Adipocyte (in vitro differentiated cells): ENCODE data around the gene ST6GALNAC6.

ENCODE experiments used
- DNase-seq: peaks from one replicate; pipeline ENCODE4 v3.0.0-alpha.2; 2015; ENCODE audit warnings: low read depth
- H3K27me3 ChIP-seq: replicated peaks from 2 replicates; pipeline ENCODE4 v1.7.0; 2013; ENCODE audit warnings: mild to moderate bottlenecking, low read length, moderate library complexity; ENCODE audit not compliant: control insufficient read depth, insufficient read depth
- H3K36me3 ChIP-seq: 2 replicates; pipeline ENCODE4 v1.7.0; 2013; ENCODE audit warnings: low read length, mild to moderate bottlenecking, moderate library complexity; ENCODE audit not compliant: control insufficient read depth, insufficient read depth, severe bottlenecking
- H3K4me1 ChIP-seq: 2 replicates; pipeline ENCODE4 v1.7.0; 2013; ENCODE audit warnings: mild to moderate bottlenecking, low read length, moderate library complexity; ENCODE audit not compliant: control insufficient read depth, insufficient read depth
- H3K4me3 ChIP-seq: 2 replicates; pipeline ENCODE4 v1.7.0; 2013; ENCODE audit warnings: mild to moderate bottlenecking, low read length, moderate library complexity
- H3K9ac ChIP-seq: 2 replicates; pipeline ENCODE4 v1.7.0; 2013; ENCODE audit warnings: mild to moderate bottlenecking, low read length, moderate library complexity
- H3K9me3 ChIP-seq: 2 replicates; pipeline ENCODE4 v1.7.0; 2013; ENCODE audit warnings: mild to moderate bottlenecking, low read length, moderate library complexity; ENCODE audit not compliant: control insufficient read depth

ST6GALNAC6 gene

GRCh38 chr9:127856094-127856728 is 43.2 kb downstream of the ST6GALNAC6 start:
- Histone ChIP-seq H3K4me1 (peaks cover 43% of the 10 kb centered on the region), H3K9me3 (no peaks in the 10 kb centered on the region), H3K27me3 (no peaks in the 10 kb centered on the region), H3K36me3 (peaks cover 10% of the 10 kb centered on the region), H3K4me3 (no peak overlapping the region), H3K9ac (no peak overlapping the region)
- DNase-seq = no peak

DNA sequence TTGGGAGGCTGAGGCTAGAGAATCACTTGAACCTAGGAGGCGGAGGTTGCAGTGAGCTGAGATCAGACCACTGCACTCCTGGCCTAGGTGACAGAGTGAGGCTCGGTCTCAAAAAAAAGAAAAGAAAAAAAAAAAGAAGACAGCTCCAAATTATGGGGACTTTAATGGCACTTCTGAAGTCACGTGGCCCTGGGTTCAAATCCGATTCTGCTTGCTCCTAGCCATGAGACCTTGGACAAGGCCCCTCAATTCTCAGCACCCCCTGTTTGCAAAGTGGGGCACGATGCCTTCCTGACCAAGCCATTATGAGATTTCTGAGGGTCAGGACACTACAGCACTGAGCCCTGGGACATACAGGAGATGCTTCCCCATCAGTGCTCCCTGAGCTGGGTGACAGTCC is 43.9 kb downstream of the ST6GALNAC6 start:
- Histone ChIP-seq H3K4me1 (peaks cover 50% of the 10 kb centered on the region), H3K4me3 (no peak overlapping the region), H3K36me3 (peaks cover 16% of the 10 kb centered on the region), H3K27me3 (no peaks in the 10 kb centered on the region), H3K9ac (no peak overlapping the region), H3K9me3 (no peaks in the 10 kb centered on the region)
- DNase-seq = no peak

DNA sequence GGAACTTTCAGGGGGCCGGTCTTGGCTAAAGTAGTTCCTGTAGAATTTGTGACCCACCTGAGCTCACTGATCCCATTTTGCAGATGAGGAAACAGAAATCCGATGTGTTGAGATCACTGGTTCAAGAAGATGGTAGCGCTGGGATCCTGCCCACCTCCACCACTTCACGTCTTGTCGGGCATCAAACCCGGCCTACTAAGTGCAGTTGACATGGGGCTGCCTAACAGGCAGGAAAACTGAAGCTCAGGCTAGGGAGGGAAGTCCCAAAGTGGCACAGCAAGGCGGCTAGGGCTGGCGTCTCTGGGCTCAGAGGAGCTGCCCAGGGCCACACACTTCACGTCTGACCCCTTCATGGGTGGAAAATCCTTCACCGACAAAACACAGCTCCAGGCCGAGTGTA is 44.4 kb downstream of the ST6GALNAC6 start:
- Histone ChIP-seq H3K4me1 (peaks cover 56% of the 10 kb centered on the region), H3K36me3 (peaks cover 22% of the 10 kb centered on the region), H3K9ac (peak overlapping the region; percentile 64), H3K4me3 (peak overlapping the region; percentile 24), H3K9me3 (no peaks in the 10 kb centered on the region), H3K27me3 (no peaks in the 10 kb centered on the region)
- DNase-seq = no peak

DNA sequence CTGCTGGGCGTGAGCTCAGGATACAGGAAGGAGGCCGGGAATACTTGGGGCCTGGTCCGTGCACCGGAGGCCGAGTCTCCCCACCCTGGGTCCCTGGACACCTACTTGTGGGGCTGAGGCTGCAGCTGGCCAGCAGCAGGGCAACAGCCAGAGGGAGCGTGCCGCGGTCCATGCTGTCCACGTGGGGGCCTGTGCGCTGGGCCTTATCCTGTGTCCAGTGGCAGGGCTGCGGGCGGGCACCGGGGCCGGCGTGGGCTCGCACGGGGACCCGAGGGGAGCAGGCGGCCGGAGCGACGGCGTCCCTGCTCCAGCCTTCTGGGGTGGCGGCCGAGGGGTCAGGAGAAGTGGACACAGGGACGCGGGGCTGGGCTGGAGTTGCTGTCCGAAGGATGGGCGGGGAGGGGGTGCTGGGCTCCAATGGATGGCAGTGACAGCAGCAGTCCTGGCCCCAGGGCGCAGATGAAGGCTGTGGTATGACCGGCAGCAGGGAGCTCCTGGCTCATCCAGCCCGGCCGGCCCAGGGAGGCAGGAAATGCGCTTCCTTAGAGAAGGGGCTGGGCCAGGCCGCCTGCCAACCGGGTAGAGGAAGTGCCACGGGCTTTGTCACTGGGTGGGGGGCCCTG is 45.1 kb downstream of the ST6GALNAC6 start, which contains the start of gene ENG:
ENG (minus strand) TSS at position 475 of the 623 bp plus-strand sequence; CDS start at position 172, 303 bp downstream.
- DNase-seq = peak; percentile 81
- H3K4me3 ChIP-seq = peak within 1 kb of the TSS; percentile 96

DNA sequence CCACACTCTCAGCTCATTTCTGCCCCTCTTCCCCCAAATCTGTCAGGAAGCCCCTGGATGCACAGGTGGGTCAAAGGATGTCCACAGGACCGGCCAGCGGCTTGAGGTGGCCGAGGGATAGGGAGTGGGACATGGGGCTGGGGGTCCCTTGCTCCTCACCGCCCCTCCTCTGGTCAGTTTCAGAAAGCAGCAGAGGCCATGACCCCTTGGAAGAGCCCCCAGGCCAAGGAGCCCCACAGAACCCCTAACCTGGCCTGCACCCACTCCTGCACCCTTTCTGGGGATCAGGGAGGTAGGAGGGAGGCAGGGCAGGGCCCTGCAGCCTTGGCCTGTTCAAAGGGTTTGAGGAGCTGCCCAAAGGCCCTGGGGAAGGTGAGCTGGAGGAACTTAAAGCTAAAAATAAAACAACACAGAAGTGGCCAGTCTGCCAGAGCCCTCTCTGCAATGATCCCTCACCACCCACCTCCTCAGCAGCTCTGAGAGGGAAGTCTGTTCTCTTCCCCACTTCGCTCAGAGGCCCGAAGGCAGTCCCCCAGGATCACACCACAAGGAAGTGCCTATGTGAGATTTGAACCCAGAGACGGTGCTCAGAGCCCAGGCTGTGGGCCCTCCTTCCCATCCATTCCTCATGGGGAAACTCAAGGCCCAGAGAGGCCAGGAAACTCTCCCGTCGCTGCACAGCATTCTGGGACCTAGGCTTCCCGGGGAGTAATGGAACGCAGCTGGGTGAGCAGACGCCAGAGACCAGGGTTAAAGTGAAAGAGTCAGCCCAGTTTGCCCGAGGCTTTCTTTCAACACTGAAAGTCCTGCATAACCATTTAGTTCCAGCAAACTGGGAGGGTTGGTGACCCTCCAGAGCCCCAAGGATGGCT is 45.9 kb downstream of the ST6GALNAC6 start:
- H3K4me3 ChIP-seq = peak overlapping the region; percentile 96
- H3K36me3 ChIP-seq = peaks cover 36% of the 10 kb centered on the region
- no peaks in the 10 kb centered on the region for H3K27me3 ChIP-seq
- peak; percentile 75 for DNase-seq
- peaks cover 10% of the 10 kb centered on the region for H3K9me3 ChIP-seq
- peaks cover 54% of the 10 kb centered on the region for H3K4me1 ChIP-seq
- H3K9ac ChIP-seq = peak overlapping the region; percentile 99

More for the DNA sequence above, 45.1 kb downstream of the ST6GALNAC6 start, which contains the start of gene ENG:
- H3K27me3 ChIP-seq = no peaks in the 10 kb centered on the region
- peaks cover 60% of the 10 kb centered on the region for H3K4me1 ChIP-seq
- H3K9me3 ChIP-seq = peaks cover 3% of the 10 kb centered on the region
- H3K36me3 ChIP-seq = peaks cover 28% of the 10 kb centered on the region
- peak within 1 kb of the TSS; percentile 99 for H3K9ac ChIP-seq

- no peak for DNase-seq
- Histone ChIP-seq H3K9me3 (peaks cover 12% of the 10 kb centered on the region), H3K4me3 (peak overlapping the region; percentile 96), H3K9ac (peak overlapping the region; percentile 99), H3K4me1 (peaks cover 52% of the 10 kb centered on the region), H3K27me3 (no peaks in the 10 kb centered on the region), H3K36me3 (peaks cover 43% of the 10 kb centered on the region)
These were observed 46.6 kb downstream of the ST6GALNAC6 start for GRCh38 chr9:127852829-127853228.

DNA sequence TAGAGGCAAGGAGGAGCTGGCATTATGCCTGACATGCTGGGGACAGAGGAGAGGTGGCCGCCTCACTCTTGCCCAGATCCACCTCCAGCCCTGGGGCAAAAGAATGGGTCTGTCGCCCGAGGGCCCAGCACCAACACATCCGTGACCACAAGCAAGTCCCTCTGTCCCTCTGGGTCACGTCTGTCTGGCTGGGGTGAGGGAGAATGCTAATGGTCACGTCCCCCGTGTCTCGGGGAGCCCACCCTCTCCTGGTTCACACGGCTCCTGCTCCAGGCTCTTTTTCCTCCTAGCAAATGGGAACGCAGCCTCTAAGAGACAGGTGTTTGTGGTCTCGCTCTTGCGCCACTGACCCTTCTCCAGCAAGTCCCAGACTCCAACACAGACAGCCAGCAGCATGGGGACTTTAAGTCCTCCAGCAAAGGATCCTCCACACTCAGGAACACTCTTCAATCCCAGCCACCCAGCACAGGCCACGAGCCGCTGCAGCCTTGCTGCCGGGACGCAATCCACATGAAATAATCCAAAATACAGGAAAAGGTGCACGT is 49.0 kb downstream of the ST6GALNAC6 start:
- Histone ChIP-seq H3K9me3 (peaks cover 12% of the 10 kb centered on the region), H3K27me3 (no peaks in the 10 kb centered on the region), H3K9ac (peak overlapping the region; percentile 19), H3K4me3 (peak overlapping the region; percentile 25), H3K36me3 (peaks cover 43% of the 10 kb centered on the region), H3K4me1 (peaks cover 73% of the 10 kb centered on the region)
- no peak for DNase-seq

GRCh38 chr9:127848756-127849504 is 50.5 kb downstream of the ST6GALNAC6 start:
- H3K9me3 ChIP-seq = peaks cover 12% of the 10 kb centered on the region
- peaks cover 43% of the 10 kb centered on the region for H3K36me3 ChIP-seq
- no peaks in the 10 kb centered on the region for H3K27me3 ChIP-seq
- H3K4me3 ChIP-seq = no peak overlapping the region
- no peak overlapping the region for H3K9ac ChIP-seq
- DNase-seq = no peak
- H3K4me1 ChIP-seq = peaks cover 84% of the 10 kb centered on the region

DNA sequence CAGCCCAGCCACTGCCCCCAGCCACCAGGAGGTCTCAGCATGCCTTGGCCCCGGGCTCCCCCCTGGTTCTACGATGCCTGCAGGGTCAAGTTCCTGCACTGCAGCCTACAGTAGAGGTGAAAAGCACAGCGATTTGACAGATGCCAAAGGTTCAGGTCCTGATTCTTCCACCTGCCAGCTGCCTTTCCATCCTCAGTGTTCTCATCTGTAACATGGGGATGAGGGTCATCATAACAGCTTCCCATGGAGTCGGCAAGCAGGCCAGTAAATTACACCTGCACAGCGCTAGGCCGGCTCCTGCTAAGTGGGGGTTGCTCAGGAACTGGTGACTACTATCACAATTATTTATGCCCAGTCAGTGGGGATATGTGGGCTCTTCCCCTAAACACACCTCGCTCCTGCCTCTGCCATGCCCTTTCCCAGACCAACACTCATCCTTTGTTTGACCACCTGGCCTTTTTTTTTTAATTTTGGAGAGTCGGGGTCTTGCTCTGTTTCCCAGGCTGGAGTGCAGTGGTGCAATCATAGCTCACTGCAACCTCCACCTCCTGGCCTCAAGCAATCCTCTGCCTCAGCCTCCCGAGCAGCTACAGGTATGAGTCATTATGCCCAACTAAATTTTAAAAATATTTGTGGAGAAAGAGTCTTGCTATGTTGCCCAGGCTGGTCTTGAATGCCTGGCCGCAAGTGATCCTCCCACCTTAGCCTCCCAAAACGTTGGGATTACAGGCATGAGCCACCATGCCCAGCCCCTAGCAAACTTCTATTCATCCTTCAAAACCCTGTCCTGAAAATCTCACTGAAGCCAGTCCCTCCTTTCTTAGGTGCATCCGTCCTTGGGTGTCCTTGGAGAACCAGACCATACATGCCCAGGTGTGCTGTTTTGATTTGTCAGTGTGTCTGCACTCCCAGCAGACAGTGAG is 51.3 kb downstream of the ST6GALNAC6 start:
- Histone ChIP-seq H3K9ac (peak overlapping the region; percentile 39), H3K36me3 (peaks cover 46% of the 10 kb centered on the region), H3K4me3 (no peak overlapping the region), H3K4me1 (peaks cover 77% of the 10 kb centered on the region), H3K9me3 (peaks cover 12% of the 10 kb centered on the region), H3K27me3 (no peaks in the 10 kb centered on the region)
- DNase-seq = no peak

DNA sequence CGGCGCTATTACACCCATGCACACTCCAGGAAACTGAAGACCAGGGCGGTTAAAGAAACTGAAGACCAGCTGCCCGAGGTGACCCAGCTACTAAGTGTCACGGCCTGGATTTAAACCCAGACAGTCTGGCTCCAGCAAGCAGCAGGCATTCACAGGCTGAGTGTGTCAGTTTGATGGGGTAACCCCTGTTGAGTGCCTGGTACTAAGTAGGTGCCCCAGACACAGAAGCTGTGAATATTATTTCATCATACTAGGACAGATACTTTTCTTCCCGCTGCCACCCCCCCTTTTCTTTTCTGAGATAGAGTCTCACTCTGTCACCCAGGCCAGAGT is 52.3 kb downstream of the ST6GALNAC6 start:
- peaks cover 12% of the 10 kb centered on the region for H3K9me3 ChIP-seq
- no peak for DNase-seq
- H3K36me3 ChIP-seq = peaks cover 49% of the 10 kb centered on the region
- peak overlapping the region; percentile 20 for H3K4me3 ChIP-seq
- peak overlapping the region; percentile 39 for H3K9ac ChIP-seq
- H3K27me3 ChIP-seq = no peaks in the 10 kb centered on the region
- H3K4me1 ChIP-seq = peaks cover 67% of the 10 kb centered on the region
